ENCODE measurements around the gene PLCB1. TPM values are rescaled to one million over a fixed set of nuclear protein-coding genes. Genes with fewer than 3 reads are reported as not detected.

PLCB1 gene
- total RNA-seq, 1 experiment from 2014 or later = 11.3 TPM

GRCh38 chr20:8127553-8128255, 4.4 kb upstream of the PLCB1 start (continued):
- TF ChIP-seq TEAD4 (CRISPR knock-in tag; IDR thresholded peaks at IDR 0.05) (no peak), GTF2I (CRISPR knock-in tag; conservative IDR thresholded peaks at IDR 0.05) (no peak), ZBTB21 (CRISPR knock-in tag; IDR thresholded peaks at IDR 0.05; ENCODE audit: borderline replicate concordance) (no peak), TP53 (CRISPR knock-in tag; IDR thresholded peaks at IDR 0.05) (no peak), ZNF317 (CRISPR knock-in tag; IDR thresholded peaks at IDR 0.05; ENCODE audit: borderline replicate concordance, low read depth) (no peak), CTCF (IDR thresholded peaks at IDR 0.05) (no peak)

GRCh38 chr20:8128291-8129060, 3.6 kb upstream of the PLCB1 start:
- H3K9me3 Mint-ChIP-seq = no peaks in the 10 kb centered on the region; the same call in 1 of the 2 replicates
- DNase-seq (ENCODE audit: low spot score) (no peak), ATAC-seq (no peak)
- H3K27me3 Mint-ChIP-seq (ENCODE audit: low read depth) = peaks cover 30% of the 10 kb centered on the region
- CTCF ChIA-PET = interaction anchor here (0.9 to 1.2 kb wide), 2 partner anchors 84 to 270 kb away, joined by 3 to 4 read pairs; no protein-coding TSS in a partner anchor
- H3K4me3 Mint-ChIP-seq = no peak overlapping the region
- H3K27ac Mint-ChIP-seq = no peak overlapping the region
- TF ChIP-seq SMAD3 (CRISPR knock-in tag; IDR thresholded peaks at IDR 0.05; ENCODE audit: borderline replicate concordance) (no peak), FOXP4 (CRISPR knock-in tag; IDR thresholded peaks at IDR 0.05) (no peak), TP53 (CRISPR knock-in tag; IDR thresholded peaks at IDR 0.05) (no peak), NR3C1 (CRISPR knock-in tag; conservative IDR thresholded peaks at IDR 0.05; ENCODE audit: low read depth) (no peak), ZNF232 (CRISPR knock-in tag; IDR thresholded peaks at IDR 0.05) (no peak), ATF2 (CRISPR knock-in tag; IDR thresholded peaks at IDR 0.05; ENCODE audit: borderline replicate concordance, low read depth) (no peak), EMX1 (CRISPR knock-in tag; IDR thresholded peaks at IDR 0.05) (no peak), FOXJ3 (CRISPR knock-in tag; IDR thresholded peaks at IDR 0.05; ENCODE audit: borderline replicate concordance) (no peak), CREM (CRISPR knock-in tag; IDR thresholded peaks at IDR 0.05) (no peak), JUN (CRISPR knock-in tag; IDR thresholded peaks at IDR 0.05) (no peak), E2F5 (CRISPR knock-in tag; IDR thresholded peaks at IDR 0.05) (no peak), AR (CRISPR knock-in tag; IDR thresholded peaks at IDR 0.05) (no peak), GRHL2 (CRISPR knock-in tag; IDR thresholded peaks at IDR 0.05; ENCODE audit: insufficient replicate concordance, severe bottlenecking) (no peak), CBFB (CRISPR knock-in tag; IDR thresholded peaks at IDR 0.05; ENCODE audit: low read depth) (no peak)
- H3K36me3 Mint-ChIP-seq = no peaks in the 10 kb centered on the region
- H3K4me1 Mint-ChIP-seq = peaks cover 55% of the 10 kb centered on the region
- POLR2A ChIA-PET = interaction anchor here (0.6 kb wide), 1 partner anchor 1320 kb away, joined by 3 read pairs; no protein-coding TSS in a partner anchor

Data from WTC11 (cell line).